ENCODE measurements around the gene GPR65. TPM values are rescaled to one million over a fixed set of nuclear protein-coding genes. Genes with fewer than 3 reads are reported as not detected.

The GPR65 gene
- total and polyA plus RNA-seq, 10 of the 15 experiments (the other 5 are each of a cell fraction or from before 2014, with no cell fraction given): 4.4 to 14.7 (median 9.4) TPM

DNA sequence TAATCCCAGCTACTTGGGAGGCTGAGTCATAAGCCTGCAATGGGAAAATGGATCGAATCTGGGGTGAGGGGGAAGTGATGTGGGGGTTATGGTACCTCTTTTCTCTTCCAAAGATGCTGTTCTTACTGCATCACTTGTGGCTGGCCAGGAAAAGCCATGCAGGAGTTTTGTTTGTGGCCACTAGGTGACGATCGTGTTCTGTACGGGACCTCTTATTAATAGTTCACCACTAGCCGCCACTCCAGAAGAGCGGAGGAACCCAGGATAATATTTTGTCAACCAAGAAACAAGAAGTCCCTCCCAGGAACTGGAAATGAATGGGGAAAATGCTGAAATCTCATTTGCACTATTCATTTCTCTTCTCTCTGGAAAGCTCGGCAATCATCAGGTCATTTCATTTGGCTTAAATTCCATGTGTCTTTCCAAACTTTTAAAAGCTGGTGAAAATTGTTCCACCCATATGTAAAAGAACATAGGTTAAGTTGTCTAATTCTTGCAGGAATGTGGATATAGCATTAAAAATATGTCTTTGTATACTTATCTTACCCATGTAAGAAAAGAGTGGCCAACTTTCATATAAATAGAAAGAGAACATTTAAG, 8.9 kb downstream of the GPR65 start (continued):
- TF ChIP-seq, protein P1, sequence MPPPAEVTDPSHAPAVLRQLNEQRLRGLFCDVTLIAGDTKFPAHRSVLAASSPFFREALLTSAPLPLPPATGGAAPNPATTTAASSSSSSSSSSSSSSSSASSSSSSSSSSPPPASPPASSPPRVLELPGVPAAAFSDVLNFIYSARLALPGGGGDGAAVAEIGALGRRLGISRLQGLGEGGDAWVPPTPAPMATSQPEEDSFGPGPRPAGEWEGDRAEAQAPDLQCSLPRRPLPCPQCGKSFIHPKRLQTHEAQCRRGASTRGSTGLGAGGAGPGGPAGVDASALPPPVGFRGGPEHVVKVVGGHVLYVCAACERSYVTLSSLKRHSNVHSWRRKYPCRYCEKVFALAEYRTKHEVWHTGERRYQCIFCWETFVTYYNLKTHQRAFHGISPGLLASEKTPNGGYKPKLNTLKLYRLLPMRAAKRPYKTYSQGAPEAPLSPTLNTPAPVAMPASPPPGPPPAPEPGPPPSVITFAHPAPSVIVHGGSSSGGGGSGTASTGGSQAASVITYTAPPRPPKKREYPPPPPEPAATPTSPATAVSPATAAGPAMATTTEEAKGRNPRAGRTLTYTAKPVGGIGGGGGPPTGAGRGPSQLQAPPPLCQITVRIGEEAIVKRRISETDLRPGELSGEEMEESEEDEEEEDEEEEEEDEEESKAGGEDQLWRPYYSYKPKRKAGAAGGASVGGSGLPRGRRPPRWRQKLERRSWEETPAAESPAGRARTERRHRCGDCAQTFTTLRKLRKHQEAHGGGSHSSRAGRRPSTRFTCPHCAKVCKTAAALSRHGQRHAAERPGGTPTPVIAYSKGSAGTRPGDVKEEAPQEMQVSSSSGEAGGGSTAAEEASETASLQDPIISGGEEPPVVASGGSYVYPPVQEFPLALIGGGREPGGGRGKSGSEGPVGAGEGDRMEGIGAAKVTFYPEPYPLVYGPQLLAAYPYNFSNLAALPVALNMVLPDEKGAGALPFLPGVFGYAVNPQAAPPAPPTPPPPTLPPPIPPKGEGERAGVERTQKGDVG (CRISPR knock-in tag; IDR thresholded peaks at IDR 0.05): no peak
- no peak for TF ChIP-seq E2F4 (IDR thresholded peaks at IDR 0.05; ENCODE audit: low read depth, low read length)
- no peak for TF ChIP-seq JUND (IDR thresholded peaks at IDR 0.05; ENCODE audit: low read depth, low read length)
- TF ChIP-seq CBX5 (IDR thresholded peaks at IDR 0.05; ENCODE audit: low read depth): no peak
- 0 out of 3 replicates have a peak, but pooled peaks have one; percentile 20 for TF ChIP-seq POU2F2 (IDR thresholded peaks at IDR 0.05; ENCODE audit: borderline replicate concordance, low read depth, low read length)
- TF ChIP-seq SRF (IDR thresholded peaks at IDR 0.05; ENCODE audit: low read depth in 2 of 2, low read length in 2 of 2): no peak
- no peak for TF ChIP-seq POLR2A (IDR thresholded peaks at IDR 0.05; ENCODE audit: low read depth, low read length)
- no peak for TF ChIP-seq HDAC2 (IDR thresholded peaks at IDR 0.05)
- TF ChIP-seq MAX (IDR thresholded peaks at IDR 0.05; ENCODE audit: low read depth, low read length): no peak
- no peak for TF ChIP-seq EZH2 (IDR thresholded peaks at IDR 0.05; ENCODE audit: borderline replicate concordance, control insufficient read depth, low read depth, low read length)
- TF ChIP-seq BMI1 (IDR thresholded peaks at IDR 0.05; ENCODE audit: borderline replicate concordance): no peak
- TF ChIP-seq RUNX3 (IDR thresholded peaks at IDR 0.05; ENCODE audit: low read length): no peak
- peak; percentile 79 for TF ChIP-seq RAD21 (IDR thresholded peaks at IDR 0.05; ENCODE audit: insufficient read depth, low read depth, low read length)
- no peak for TF ChIP-seq YBX1 (IDR thresholded peaks at IDR 0.05)

Data from GM12878 (cell line).